Stimulated activated CD8-positive, alpha-beta memory T cell treated with anti-CD3 and anti-CD28 coated beads, Interleukin-15, amount 100 ng/mL, for 1 hour (primary cell): ENCODE measurements around the gene ARHGAP27.
"Not testable (repeated sequence)": the region's sequence is repeated elsewhere in the genome, so short reads cannot be mapped to it uniquely, and the experiment has no call there.

Experiments
- DNase-seq: peaks from one replicate; pipeline ENCODE4 v3.0.0-alpha.2; 2020; ENCODE audit warnings: low read depth

Gene ARHGAP27

DNA sequence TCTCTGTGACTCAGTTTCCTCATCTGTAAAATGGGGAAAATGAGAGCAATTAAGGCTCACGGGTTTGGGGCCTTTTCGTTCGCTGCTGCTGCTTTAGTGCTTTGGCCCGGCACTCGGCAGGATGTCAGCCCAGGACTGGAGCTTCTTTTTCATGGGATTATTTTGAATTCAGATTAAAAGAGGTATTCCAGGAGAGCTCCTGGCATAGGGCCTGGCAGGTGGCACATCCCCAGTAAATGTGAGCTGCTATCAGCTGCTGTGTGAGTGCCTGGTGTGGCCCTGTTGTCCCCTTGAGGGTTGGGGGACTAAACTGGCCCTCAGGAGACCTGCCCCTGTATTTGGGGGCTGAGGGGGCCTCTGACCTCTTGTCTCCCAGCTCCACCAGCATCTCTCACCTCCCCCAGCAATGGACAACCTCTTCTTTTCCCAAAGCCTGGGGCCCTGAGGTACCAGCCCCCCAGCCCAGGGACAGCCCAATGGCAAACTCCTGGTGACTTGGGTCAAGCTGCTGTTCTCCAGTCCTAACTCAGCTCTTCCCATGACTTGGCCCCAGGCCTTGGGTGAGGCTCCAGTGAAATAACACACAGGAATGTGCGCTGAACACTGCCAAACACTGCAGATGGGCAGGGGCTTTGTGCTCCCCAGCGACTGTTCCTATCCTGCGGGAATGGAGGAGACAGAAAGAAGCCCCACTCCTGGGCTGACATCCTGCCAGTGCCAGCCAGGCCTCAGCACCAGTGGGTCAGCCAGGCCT is 14.4 kb upstream of the ARHGAP27 start:
- not testable (repeated sequence) for DNase-seq

DNA sequence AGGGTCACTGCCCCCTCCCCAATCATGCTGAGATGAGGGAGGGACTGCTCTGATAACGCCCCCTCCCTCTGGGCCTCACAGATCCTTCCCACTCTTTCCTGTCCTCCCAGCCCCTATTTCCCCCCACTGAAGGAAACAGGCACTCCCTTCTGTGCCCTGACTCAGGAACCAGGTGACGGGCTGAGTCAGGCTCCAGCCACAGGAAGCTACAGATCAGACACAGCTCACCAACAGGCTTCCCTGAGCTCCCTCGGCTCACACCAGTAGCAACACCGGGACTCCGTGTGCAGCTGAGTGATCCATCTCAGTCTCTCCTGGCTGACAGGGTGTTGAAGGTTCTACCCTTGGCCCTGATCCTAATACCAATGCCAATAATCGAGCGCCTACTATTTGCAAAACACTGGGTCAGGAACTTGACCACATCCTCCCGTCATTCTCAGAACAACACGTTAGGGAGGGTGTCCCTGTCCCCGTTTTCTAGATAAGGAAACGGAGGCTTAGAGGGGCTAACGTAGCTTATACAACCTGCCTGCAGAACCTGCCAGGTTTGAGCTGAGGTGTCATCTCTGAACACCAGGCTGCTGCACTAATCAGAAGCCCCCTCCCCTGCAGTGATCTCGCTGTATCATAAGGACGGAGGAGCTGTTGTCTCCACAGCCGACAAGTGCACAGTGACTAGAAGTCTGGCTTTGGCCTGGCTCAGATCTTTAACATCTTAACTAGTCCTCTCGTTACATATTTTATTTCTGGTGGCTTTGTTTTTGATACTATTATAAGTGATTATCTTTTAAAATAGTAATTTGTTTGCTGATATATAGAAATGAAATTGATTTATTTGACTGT is 13.5 kb upstream of the ARHGAP27 start:
- DNase-seq = not testable (repeated sequence)

DNA sequence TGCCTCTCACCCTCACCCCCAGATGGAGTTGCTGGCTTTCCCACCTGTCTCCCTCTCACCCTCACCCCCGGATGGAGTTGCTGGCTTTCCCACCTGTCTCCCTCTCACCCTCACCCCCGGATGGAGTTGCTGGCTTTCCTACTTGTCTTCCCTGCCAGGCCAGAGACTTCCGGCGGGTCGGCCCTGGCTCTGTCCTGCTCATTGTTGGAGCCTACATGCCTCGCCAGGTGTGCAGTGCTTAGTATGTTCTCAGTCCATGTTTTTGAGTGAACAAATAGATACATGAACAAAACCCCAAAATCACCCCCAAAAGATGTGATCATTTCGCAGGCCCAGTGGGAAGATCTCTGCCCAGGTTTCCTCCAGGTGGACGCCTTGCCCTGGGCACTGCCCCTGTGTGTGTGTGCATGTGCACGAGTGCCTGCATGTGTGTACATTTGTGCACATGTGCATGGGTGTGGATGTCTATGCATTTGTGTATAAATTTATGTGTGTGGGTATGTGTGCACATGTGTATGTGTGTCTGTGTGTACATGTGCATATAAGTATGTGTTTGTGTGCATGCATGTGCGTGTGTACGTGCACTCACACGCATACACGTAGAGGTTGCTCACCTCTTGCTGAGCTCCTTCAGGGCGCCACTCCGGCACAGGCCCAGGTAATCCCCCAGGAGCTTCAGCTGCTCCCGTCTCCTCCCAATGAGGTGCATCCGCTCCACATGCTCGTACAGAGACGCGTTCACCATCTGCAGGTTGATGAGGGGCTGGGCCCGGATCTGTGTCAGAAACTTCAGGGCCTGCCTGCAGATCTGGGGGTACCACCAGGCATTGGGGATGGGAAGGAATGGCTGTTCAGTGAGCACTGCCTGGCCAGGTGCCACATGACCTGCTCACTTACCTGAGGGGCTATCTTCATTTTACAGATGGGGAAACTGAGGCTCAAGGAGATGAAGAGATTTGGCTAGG is 12.5 kb upstream of the ARHGAP27 start:
- DNase-seq = not testable (repeated sequence)

DNA sequence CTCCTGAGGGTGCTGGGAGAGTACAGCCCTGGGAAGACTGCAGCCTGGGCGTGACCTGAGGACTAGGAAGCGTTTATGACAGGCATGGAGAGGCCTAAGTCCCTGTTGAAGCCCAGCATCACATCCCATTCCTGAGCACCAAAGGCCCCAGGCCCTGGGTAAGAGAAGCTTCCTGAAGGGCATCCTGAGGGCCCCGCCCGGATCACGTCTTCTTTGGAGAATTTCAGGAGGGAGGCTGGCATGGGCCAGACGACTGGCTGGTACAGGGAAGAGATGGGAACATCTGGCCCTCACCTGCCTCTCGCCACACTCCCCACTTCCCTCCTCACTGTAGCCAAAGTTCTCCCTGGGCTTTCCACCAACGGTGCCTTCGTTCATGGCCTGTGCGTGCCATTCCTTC is 11.6 kb upstream of the ARHGAP27 start:
- not testable (repeated sequence) for DNase-seq

DNA sequence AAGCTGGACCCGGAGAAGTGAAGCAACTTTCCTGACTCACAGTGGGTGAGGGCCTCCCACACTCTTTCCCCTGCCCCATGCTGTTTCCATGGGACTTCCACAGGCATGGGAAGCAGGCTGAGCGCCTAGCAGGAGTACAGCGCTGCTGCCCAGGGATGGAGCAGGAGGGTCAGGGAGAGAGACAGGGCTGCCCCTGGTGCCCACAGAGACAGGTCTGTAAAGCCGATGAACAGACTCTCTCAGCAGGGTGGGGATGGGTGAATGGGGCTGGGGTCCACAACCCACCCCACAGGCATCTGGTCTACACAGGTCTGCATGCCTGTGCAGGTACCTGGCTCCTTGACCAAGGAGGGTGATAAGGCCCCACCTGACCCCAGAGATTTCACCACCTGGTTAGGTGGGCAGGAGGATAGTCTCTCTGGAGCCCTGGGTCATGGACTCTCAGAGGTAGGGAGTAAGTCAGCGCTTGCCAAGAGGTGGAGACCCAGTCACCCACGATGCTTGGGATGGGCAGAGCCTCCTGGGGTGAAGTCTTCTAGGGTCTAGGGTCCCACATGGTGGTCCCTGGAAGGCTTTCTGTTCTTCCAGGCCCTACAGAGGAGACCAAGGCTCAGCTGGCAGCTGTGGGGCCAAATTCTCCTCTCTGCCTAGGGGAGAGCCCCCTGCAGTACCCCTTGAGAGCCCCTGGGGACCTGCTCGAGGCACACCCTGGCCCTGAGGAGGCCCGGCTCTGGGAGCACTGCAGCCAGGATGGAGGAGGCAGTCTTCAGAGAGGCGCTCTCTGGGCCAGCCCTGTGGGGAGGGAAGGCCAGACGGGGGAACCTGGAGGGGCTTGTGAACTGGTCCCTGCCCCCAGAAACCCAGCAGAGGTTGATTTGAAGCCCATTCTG is 10.9 kb upstream of the ARHGAP27 start:
- not testable (repeated sequence) for DNase-seq

DNA sequence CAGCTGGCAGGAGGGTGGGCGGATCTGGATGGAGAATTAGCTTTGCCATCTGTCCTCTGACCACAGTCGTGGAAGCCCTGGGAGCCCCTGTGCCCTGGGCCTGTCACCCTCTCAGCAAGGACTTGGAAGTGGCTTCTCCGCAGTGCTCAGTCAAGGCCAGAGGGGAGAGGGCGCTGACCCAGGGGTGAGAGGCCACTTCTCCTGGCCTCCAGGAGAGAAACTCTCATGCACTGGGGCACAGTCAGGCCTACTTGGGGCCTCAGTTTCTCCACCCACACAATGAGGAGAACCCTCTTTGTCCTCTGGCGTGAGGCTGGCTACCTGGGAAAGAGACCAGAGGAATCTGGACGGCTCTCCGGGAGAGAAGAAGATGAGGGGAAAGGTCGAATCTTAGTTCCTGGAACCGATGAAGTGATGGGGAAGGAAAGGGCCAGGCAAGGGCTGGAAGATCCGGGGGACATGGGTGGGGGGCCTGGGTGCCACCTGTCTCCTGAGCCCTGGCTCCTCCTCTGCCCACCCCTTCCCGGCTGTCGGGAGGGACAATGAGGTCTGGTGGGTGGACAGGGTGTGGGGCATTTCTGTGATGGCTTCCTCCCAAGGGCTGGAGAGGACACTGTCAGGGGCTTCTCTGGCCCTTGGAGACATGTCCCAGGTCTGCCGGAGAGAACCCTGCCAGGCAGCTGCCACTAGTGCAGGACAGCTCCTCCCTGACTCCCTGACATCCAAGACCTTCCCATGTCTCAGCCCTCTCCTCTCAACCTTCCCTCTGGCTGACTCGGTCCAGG is 9.0 kb upstream of the ARHGAP27 start:
- DNase-seq = no peak

DNA sequence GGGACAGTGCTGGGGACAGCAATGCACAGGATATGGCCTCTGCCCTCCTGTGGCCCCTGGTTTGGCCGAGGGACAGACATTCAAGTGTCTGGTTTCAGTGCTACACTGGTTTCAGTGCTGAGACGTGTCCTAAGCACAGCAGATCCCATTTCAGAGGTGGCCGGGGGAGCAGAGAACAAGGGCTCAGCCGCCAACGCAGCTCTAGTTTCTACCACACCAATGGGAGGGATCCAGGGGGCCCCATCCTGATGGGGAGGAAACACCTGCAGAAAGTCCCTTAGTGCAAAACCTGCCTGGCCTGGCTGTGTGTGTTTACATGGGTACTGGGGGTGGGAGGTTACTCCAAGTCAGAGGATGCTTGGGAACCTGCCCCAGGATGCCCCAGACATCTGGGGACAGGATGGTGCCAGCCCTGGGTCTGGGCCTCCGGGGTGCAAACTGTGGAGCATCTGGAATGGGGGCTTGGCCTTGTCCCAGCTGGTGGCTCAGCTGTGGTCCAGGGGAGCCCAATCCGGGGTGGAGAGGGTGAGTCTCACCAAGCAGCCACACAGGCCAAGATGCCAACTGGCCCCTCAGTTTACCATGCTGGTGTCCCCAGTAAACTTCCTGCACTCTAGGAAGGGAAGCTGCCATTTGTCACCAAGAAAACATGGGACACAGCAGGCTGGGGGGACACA is 8.3 kb upstream of the ARHGAP27 start:
- not testable (repeated sequence) for DNase-seq

DNA sequence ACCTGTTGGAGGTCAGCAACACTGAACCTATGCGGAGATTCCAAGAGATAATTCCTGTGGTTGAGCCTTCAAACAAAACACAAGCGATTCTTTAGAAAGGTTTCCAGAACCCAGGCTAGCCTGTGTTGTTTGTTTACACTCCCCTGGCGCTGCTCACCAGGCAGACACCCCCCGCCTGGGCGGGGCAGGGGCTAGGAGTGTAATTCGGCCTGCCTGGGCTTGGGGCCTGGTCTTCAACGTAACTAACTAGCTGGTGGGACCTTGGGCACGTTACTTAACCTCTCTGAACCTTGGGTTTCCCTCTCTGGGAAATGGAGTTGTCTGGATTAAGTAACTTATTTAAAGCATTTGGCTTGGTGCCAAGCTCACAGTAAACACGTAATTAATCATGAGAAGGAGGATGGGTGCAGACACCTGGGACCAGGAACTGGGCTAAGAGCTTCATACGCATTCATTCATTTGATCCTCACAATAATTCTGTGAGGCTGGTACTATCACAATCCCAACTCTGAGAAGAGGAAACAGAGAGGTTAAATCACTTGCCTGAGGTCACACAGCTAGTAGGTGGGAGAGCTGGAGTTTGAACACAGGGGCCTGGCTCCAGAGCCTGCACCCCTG is 7.6 kb upstream of the ARHGAP27 start:
- no peak for DNase-seq

DNA sequence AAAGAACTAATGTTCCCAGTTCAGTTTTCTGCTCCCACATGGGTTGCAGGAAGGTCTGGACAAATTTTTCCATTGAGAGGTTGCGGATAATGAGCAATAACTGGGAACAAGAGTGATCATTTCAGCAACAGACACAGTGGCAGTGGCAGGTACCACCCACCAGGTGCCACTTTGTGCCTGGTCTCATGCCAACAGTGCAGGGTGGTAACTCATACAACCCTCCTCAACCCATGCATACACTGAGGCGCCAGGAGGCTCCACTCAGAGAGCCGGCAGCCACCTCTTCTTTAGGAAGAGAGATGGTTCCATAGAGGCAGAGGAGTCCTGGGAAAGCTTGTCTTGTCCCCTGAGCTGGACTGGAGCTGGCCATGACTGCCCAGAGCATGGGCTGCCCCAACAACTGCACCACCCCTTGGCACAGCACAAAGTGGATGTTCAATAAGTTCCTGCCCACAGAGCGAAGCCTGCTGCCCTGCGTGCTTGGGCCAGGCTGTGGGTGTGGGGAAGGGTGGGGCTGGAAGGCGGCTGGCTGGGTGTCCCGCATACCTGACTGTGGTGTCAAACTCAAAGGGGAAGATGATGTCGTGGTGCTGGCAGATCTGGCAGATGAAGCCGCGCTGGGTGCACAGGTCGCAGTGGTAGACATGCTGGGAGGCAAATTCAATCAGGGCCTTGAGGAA is 6.4 kb upstream of the ARHGAP27 start:
- no peak for DNase-seq

DNA sequence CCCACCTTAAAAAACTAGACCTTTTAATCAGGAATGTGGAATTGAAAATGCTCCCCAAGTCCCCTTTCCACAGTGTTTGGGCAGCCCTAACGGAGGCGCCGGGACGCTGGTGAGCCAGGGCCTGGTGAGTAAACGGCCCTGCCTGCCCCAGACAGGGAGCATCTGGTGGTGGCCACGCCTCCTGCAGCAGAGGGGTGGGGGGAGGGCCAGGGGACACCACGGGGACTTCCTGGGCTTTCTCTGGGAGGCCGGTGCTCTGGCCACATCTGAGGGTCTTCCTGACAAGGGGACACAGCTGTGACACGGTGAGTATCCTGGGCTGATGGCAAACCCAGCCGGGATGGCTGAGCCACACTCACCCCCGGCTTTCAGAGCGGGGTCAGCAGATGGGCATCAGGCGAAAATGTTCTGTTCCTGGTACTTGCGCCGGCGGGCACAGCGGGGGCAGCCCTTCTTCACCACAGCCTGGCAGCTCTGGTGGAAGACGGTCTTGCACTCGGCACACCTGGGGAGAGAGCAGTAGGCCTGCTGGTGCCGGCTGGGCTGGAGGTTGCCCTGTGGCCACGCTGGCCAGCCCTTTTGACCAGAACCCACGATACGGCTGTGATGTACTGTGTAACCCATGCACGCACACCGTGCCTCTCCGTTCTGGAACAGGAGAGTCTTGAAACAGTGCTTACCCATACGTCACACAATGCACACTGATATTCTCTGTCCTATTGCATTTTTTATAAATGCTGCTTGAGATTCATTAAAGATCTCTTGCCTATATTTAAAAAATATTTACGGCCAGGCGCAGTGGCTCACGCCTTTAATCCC is 5.0 kb upstream of the ARHGAP27 start:
- DNase-seq = no peak

DNA sequence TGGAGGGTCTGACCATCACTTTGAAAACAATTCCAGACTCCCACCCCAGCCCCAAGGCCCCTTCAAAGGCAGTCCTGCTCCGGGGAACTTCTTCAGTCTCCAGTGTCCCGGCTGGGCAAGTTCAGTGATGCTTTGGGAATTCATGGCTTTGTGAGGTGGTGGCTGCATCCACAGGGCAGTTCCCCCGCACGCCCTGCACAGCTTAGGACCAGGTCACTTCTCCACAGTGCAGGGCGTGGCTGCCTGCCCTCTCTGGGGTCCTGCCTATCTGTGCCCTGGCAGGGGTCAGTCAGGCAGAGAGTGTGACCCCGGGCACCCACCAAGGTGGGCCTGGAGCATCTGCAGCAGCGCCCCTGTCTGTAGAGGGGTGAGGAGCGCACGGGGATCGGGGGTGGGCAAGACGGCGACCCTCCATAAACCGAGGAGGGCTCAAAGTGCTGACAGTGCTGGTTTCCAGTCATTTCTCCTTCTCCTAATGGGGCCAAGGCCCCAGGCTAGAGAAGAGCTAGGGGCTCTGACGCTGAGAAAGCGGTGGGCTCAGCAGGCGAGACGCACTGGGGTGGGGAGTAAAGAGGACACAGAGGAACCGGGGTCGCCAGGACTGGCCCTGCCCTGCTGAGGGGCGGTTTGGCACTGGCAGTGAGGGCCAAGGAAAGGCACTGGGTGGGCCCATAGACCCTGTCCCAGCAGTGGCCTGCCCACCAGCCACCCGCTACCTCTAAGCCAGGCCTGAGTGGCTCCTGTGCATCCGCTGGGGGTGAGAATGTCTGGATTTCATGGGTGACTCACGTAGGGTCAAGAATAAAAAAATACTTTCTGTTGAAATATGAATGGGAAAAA is 4.2 kb upstream of the ARHGAP27 start:
- no peak for DNase-seq

DNA sequence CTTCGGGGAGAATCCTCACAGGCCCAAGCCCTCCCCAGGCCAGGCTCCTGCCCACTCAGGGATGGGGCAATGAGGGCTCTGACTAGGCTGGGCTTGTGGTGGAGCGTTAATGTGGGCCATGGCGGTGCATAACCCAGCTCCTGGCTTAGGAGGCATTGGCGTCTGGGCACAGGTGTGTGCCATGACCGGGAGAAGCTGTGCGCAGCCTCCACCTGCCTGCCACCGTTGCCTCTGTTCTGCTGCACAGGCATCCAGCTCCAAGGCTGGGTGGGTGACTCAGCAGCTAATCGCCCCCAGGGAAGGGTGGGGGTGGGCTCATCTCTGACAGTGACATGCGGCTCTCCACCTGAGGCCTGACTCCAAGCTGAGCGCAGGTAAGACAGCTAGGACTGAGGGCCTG is 3.5 kb upstream of the ARHGAP27 start:
- DNase-seq = no peak

DNA sequence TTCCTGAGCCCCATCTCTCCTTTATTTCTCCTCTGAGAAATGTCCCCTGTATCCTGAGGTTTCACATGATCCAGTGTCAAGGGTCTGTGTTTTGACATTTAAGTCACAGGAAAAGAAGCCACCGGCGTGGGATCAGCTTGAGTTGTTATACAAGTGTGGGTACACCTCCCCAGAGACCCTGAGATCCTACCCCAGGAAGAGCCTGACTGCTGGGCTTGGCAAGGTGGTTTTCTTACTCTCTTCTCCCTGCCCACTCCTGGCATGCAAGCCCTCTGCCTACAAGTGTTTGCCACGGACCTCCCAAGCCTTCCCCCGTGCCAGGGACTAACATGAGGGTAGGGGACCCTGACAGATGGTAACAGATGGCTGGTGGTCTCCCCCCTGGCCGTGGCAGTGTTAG is 2.8 kb upstream of the ARHGAP27 start:
- no peak for DNase-seq

DNA sequence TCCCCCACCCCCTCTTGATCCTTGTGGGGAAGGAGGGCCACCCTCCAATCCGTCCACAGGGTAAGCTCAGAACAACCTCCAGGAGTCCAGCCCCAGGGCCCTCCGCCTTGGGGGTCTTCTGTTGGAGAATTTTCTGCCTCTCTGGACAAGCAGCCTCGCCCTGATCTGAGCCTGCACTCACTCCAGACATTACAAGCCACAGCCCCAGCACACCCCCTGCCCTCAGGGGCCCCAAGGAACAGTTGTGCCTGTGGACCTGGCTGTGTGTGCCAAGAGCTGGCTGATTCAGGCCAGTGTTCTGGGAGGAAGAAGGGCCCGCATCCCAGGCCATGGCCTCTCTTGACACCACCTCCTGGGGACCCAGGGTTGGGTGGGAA is 477 bp upstream of the ARHGAP27 start:
- no peak for DNase-seq

DNA sequence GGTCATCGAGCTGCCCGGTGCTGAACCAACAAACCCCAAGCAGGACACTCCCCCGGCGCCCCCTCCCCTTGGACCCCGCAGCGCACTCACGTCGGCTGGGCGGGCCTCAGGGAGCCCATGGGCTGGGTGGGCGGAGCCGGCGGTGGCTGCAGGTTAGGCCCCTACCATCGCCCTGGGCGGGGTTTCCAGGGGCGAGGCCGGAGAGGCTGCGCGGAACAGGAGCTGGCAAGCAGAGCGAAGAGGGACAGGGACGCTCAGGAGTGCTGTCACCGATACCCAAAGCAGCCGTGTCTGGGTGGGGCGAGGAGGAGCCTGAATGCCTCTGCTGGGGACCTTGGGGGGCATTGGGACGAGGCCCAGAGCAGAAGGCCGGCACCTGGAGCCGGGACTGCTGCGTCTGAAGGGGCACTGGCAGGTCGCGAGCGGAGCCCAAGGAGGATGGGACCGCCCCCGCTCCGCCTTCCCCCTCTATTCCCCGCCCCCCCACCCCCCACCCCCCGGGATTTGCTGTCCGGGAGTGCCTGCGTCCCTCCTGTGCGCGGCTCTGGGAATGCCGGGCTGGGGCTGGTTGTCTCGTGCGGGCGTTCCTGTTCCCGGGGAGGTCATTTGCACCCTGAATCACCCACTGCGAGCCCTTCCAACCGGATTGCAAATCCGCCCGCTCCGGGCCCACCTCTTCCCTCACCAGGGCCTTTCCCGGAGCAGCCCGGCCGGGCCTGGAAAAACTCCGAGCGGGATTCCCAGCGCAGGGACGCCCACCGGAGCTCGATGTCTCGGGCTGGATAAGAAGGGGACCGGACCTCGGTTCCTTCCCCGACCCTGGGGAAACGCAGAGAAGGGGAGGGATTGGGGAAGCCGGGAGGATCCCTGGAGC is 902 bp downstream of the ARHGAP27 start:
- DNase-seq = peak; percentile 46
